IMR-90 (cell line): ENCODE measurements around the gene RIOK2. TPM values are rescaled to one million over a fixed set of nuclear protein-coding genes. Genes with fewer than 3 reads are reported as not detected.

Experiments
- ATAC-seq: fragments of 200-7000 bp; cut with Tn5 transposase; 2 replicates; pipeline ENCODE4 v1.9.1; 2020; ENCODE audit warnings: low read depth, mild to moderate bottlenecking, moderate library complexity
- BruUV-seq: library from RNA; stranded (reverse); fragments of 400-500 nt; replicated peaks from 2 replicates; lab custom pipeline; 2021; lab: Mats Ljungman, UMichigan
- CTCF ChIA-PET: fragments of 300-600 bp; formaldehyde crosslinking; extraction: SDS; loops from one replicate; lab custom pipeline; 2021; ENCODE audit warnings: antibody characterized with exemption; lab: Yijun Ruan, JAX
- POLR2A ChIA-PET: fragments of 300-600 bp; sonication (Branson Sonifier 250); formaldehyde crosslinking; loops from one replicate; lab custom pipeline; 2022; ENCODE audit warnings: antibody characterized with exemption; ENCODE audit not compliant: unreplicated experiment; lab: Charles Lee
- DNase-seq: peaks from one replicate; pipeline ENCODE4 v3.0.0; 2013
- H2AFZ ChIP-seq: replicated peaks from 2 replicates; pipeline ENCODE3; 2013; ENCODE audit warnings: low read length, mild to moderate bottlenecking; ENCODE audit not compliant: poor library complexity
- H2AK5ac ChIP-seq: 2 replicates; pipeline ENCODE4 v1.6.1; 2013; ENCODE audit warnings: low read depth, low read length, inconsistent platforms
- H2AK9ac ChIP-seq: replicated peaks from 2 replicates; pipeline ENCODE3; 2013; ENCODE audit warnings: mild to moderate bottlenecking, low read depth, low read length, moderate library complexity; ENCODE audit not compliant: poor library complexity
- H2BK120ac ChIP-seq: 2 replicates; pipeline ENCODE4 v1.6.1; 2013; ENCODE audit warnings: low read depth, low read length, inconsistent platforms
- H2BK15ac ChIP-seq: 3 replicates; pipeline ENCODE4 v1.6.1; 2013; ENCODE audit warnings: low read depth, low read length, inconsistent platforms
- H2BK20ac ChIP-seq: 2 replicates; pipeline ENCODE4 v1.6.1; 2013; ENCODE audit warnings: low read depth, mild to moderate bottlenecking, inconsistent platforms, low read length, moderate library complexity
- H2BK5ac ChIP-seq: 2 replicates; pipeline ENCODE4 v1.6.1; 2013; ENCODE audit warnings: mild to moderate bottlenecking, low read depth, low read length, inconsistent platforms; ENCODE audit not compliant: poor library complexity, severe bottlenecking
- H3K14ac ChIP-seq: replicated peaks from 2 replicates; pipeline ENCODE4 v1.6.1; 2013; ENCODE audit warnings: low read depth, low read length, inconsistent platforms
- H3K18ac ChIP-seq: 2 replicates; pipeline ENCODE4 v1.6.1; 2013; ENCODE audit warnings: low read depth, low read length, control low read depth
- H3K23ac ChIP-seq: 2 replicates; pipeline ENCODE4 v1.6.1; 2013; ENCODE audit warnings: low read depth, low read length, inconsistent platforms
- H3K27ac ChIP-seq: 2 replicates; pipeline ENCODE4 v1.5.1; 2013; ENCODE audit warnings: mild to moderate bottlenecking, control low read depth, low read length; ENCODE audit not compliant: insufficient read depth
- H3K27me3 ChIP-seq: 2 replicates; pipeline ENCODE4 v1.6.1; 2013; ENCODE audit warnings: low read length; ENCODE audit not compliant: control insufficient read depth, insufficient read depth
- H3K36me3 ChIP-seq: 2 replicates; pipeline ENCODE4 v1.6.1; 2013; ENCODE audit warnings: low read length, mixed read lengths; ENCODE audit not compliant: control insufficient read depth, insufficient read depth
- H3K4ac ChIP-seq: 2 replicates; pipeline ENCODE4 v1.6.1; 2013; ENCODE audit warnings: low read depth, low read length, inconsistent platforms
- H3K4me1 ChIP-seq: 2 replicates; pipeline ENCODE4 v1.6.1; 2013; ENCODE audit warnings: low read length, mixed read lengths; ENCODE audit not compliant: control insufficient read depth, insufficient read depth
- H3K4me2 ChIP-seq: 2 replicates; pipeline ENCODE4 v1.6.1; 2013; ENCODE audit warnings: low read depth, mild to moderate bottlenecking, control low read depth, low read length, moderate library complexity
- H3K4me3 ChIP-seq: 2 replicates; pipeline ENCODE4 v1.5.1; 2013; ENCODE audit warnings: low read depth, mild to moderate bottlenecking, control low read depth, low read length, moderate library complexity; ENCODE audit not compliant: insufficient read depth
- H3K56ac ChIP-seq: 2 replicates; pipeline ENCODE4 v1.6.1; 2013; ENCODE audit warnings: low read length, inconsistent platforms; ENCODE audit not compliant: insufficient read depth; ENCODE audit errors: extremely low read depth
- H3K79me1 ChIP-seq, 2 experiments: 2 replicates each; pipeline ENCODE4 v1.6.1; 2013; ENCODE audit warnings: low read length in 2 of 2, inconsistent platforms in 1 of 2, low read depth in 1 of 2
- H3K9ac ChIP-seq: 2 replicates; pipeline ENCODE4 v1.6.1; 2013; ENCODE audit warnings: low read depth, low read length, control low read depth
- H3K9me1 ChIP-seq: 2 replicates; pipeline ENCODE4 v1.6.1; 2013; ENCODE audit warnings: low read length, inconsistent platforms; ENCODE audit not compliant: insufficient read depth
- H3K9me3 ChIP-seq: 2 replicates; pipeline ENCODE4 v1.6.1; 2013; ENCODE audit warnings: low read length; ENCODE audit not compliant: control insufficient read depth, insufficient read depth
- H4K20me1 ChIP-seq: 2 replicates; pipeline ENCODE4 v1.6.1; 2013; ENCODE audit warnings: low read length, inconsistent platforms; ENCODE audit not compliant: insufficient read depth
- H4K5ac ChIP-seq: 2 replicates; pipeline ENCODE4 v1.6.1; 2013; ENCODE audit warnings: mild to moderate bottlenecking, low read depth, low read length, control low read depth
- H4K8ac ChIP-seq, 2 experiments: 2 replicates each; pipeline ENCODE4 v1.6.1; 2013; ENCODE audit warnings: low read depth in 2 of 2, low read length in 2 of 2, control low read depth in 1 of 2, inconsistent platforms in 1 of 2
- H4K91ac ChIP-seq: 2 replicates; pipeline ENCODE4 v1.6.1; 2013; ENCODE audit warnings: low read depth, low read length, inconsistent platforms; ENCODE audit not compliant: insufficient read depth
- CHD1 ChIP-seq: IDR thresholded peaks from 2 replicates; pipeline ENCODE4 v1.6.1; 2012; ENCODE audit warnings: low read depth, low read length, improper control_type of control experiment
- MAFK ChIP-seq: IDR thresholded peaks from 2 replicates; pipeline ENCODE4 v1.6.1; 2012; ENCODE audit warnings: low read depth, low read length, improper control_type of control experiment
- NFE2L2 ChIP-seq: fragments of 150-350 bp; IDR thresholded peaks from 2 replicates; pipeline ENCODE4 v1.6.1; 2016; ENCODE audit warnings: low read depth, mild to moderate bottlenecking, low read length
- RAD21 ChIP-seq: IDR thresholded peaks from 2 replicates; pipeline ENCODE4 v1.6.1; 2012; ENCODE audit warnings: low read length, improper control_type of control experiment
- SMC3 ChIP-seq: fragments of 150-350 bp; IDR thresholded peaks from 2 replicates; pipeline ENCODE4 v1.6.1; 2016; ENCODE audit warnings: low read depth, mild to moderate bottlenecking, antibody characterized with exemption, low read length, moderate library complexity
- dilution Hi-C: fragments of 300-500 bp; cut with HindIII; formaldehyde crosslinking; loops from one replicate; pipeline ENCODE4 v1.14.3; 2018; ENCODE audit warnings: low sequenced_read_pairs; ENCODE audit not compliant: unreplicated experiment
- in situ Hi-C: fragments of 300-500 bp; cut with MboI; formaldehyde crosslinking; loops from 3 replicates; pipeline ENCODE4 v1.14.3; 2019; ENCODE audit warnings: low sequenced_read_pairs, inconsistent platforms, mixed read lengths
- intact Hi-C: fragments of 100-400 bp; cut with micrococcal nuclease; formaldehyde crosslinking; loops from 2 replicates; pipeline ENCODE4 v1.10.0; 2022
- polyA plus RNA-seq, 3 experiments: library from polyadenylated mRNA; depleted of rRNA; stranded (reverse); fragments of >200 nt; gene quantifications; 2 replicates each; pipeline ENCODE4 v1.2.3, GENCODE V29; 2012; ENCODE audit warnings: low replicate concordance in 1 of 3
- total RNA-seq: library from RNA; depleted of rRNA; stranded (reverse); fragments of >200 nt; gene quantifications from 2 replicates; pipeline ENCODE4 v1.2.3, GENCODE V29; 2012
- TF ChIP-seq, protein P1 (sequence below): conservative IDR thresholded peaks from 2 replicates; pipeline ENCODE4 v1.5.1; 2012; ENCODE audit warnings: mild to moderate bottlenecking, low read depth, low read length, improper control_type of control experiment

RIOK2 gene
- total and polyA plus RNA-seq, 2 of the 4 experiments (the other 2 are of a cell fraction) = 10.7 to 17.7 TPM

DNA sequence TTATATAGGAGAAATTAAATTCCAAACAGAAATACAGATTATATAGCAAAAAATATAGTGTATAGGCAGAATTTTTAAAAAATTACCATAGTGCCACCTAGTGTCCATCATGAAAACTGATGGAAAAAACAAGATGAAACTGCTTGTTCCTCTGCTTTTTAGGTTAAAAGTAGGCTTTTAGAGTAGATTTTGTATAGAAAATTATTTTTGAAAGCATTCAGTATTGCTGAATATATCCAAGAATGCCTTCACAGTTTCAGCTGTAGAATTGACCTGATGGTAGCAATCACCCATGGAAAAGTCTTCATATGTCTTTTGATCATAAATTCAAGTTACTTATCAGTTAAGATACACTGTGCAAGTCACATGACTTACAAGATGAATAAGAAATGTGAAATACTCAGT is 19.7 kb downstream of the RIOK2 start:
- peak; percentile 30 for DNase-seq
- Histone ChIP-seq H3K4ac (no peak overlapping the region), H2AK5ac (no peak overlapping the region), H3K79me1 (peaks cover 0 to 3% of the 10 kb centered on the region in 2 experiments; a peak in 1 of 4 replicates), H2BK20ac (no peak overlapping the region), H4K91ac (no peak overlapping the region), H4K5ac (no peak overlapping the region), H2BK5ac (no peak overlapping the region), H4K8ac (no peak overlapping the region), H2BK120ac (no peak overlapping the region), H3K9me3 (peaks cover 4% of the 10 kb centered on the region), H3K18ac (no peak overlapping the region), H2AK9ac (no peak overlapping the region), H3K9ac (no peak overlapping the region), H3K9me1 (no peaks in the 10 kb centered on the region), H4K20me1 (no peaks in the 10 kb centered on the region), H3K4me3 (no peak overlapping the region), H3K27ac (no peak overlapping the region), H3K27me3 (no peaks in the 10 kb centered on the region), H3K56ac (no peak overlapping the region), H3K36me3 (peaks cover 8% of the 10 kb centered on the region), H2AFZ (no peak overlapping the region), H3K4me1 (no peaks in the 10 kb centered on the region), H3K14ac (no peak overlapping the region), H2BK15ac (no peak overlapping the region), H3K4me2 (no peak overlapping the region), H3K23ac (no peak overlapping the region)
- in situ Hi-C loops (loop anchor here (5.0 to 25.0 kb wide), 3 partner anchors 291 to 551 kb away; no protein-coding TSS in a partner anchor), dilution Hi-C loops (loop anchor here (25.0 kb wide), 2 partner anchors 276 to 376 kb away; partner anchors contain the start of gene ERAP2), intact Hi-C loops (loop anchor here (2.0 to 5.0 kb wide), 2 partner anchors 536 to 1663 kb away; no protein-coding TSS in a partner anchor)
- ChIA-PET POLR2A (no interaction called here), CTCF (interaction anchor here (0.6 to 1.2 kb wide), 4 partner anchors 171 to 411 kb away, joined by 3 to 6 read pairs (median 4); no protein-coding TSS in a partner anchor)
- ATAC-seq = peak; percentile 43; the same call in 1 of the 2 replicates
- BruUV-seq = no TSS peak
- TF ChIP-seq, protein P1, sequence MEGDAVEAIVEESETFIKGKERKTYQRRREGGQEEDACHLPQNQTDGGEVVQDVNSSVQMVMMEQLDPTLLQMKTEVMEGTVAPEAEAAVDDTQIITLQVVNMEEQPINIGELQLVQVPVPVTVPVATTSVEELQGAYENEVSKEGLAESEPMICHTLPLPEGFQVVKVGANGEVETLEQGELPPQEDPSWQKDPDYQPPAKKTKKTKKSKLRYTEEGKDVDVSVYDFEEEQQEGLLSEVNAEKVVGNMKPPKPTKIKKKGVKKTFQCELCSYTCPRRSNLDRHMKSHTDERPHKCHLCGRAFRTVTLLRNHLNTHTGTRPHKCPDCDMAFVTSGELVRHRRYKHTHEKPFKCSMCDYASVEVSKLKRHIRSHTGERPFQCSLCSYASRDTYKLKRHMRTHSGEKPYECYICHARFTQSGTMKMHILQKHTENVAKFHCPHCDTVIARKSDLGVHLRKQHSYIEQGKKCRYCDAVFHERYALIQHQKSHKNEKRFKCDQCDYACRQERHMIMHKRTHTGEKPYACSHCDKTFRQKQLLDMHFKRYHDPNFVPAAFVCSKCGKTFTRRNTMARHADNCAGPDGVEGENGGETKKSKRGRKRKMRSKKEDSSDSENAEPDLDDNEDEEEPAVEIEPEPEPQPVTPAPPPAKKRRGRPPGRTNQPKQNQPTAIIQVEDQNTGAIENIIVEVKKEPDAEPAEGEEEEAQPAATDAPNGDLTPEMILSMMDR = peak; percentile 56
- TF ChIP-seq RAD21 (peak; percentile 35; the same call in 1 of the 2 replicates), CHD1 (no peak), SMC3 (peak; percentile 48), NFE2L2 (no peak), MAFK (no peak)
